ENCODE measurements around the gene ASIC2.

The ASIC2 gene

GRCh38 chr17:33288954-33289353, 4.1 kb downstream of the ASIC2 start:
- TF ChIP-seq ISL1 (CRISPR knock-in tag; IDR thresholded peaks at IDR 0.05): no peak
- no peak for TF ChIP-seq CSRNP3 (CRISPR knock-in tag; IDR thresholded peaks at IDR 0.05)
- TF ChIP-seq ZFP30 (CRISPR knock-in tag; IDR thresholded peaks at IDR 0.05): no peak
- no peak for TF ChIP-seq BACH2 (CRISPR knock-in tag; IDR thresholded peaks at IDR 0.05; ENCODE audit: borderline replicate concordance)
- TF ChIP-seq TOX (CRISPR knock-in tag; IDR thresholded peaks at IDR 0.05; ENCODE audit: borderline replicate concordance): no peak
- TF ChIP-seq CREB5 (CRISPR knock-in tag; IDR thresholded peaks at IDR 0.05; ENCODE audit: low read depth): no peak
- no peak for TF ChIP-seq ARNTL (CRISPR knock-in tag; IDR thresholded peaks at IDR 0.05; ENCODE audit: borderline replicate concordance, low read depth)
- TF ChIP-seq SNAI2 (CRISPR knock-in tag; IDR thresholded peaks at IDR 0.05): no peak
- no peak for TF ChIP-seq TCF4 (CRISPR knock-in tag; IDR thresholded peaks at IDR 0.05; ENCODE audit: borderline replicate concordance)
- TF ChIP-seq OSR1 (CRISPR knock-in tag; IDR thresholded peaks at IDR 0.05): no peak
- no peak for ATAC-seq

- TF ChIP-seq TOX (CRISPR knock-in tag; IDR thresholded peaks at IDR 0.05; ENCODE audit: borderline replicate concordance) (no peak), OSR1 (CRISPR knock-in tag; IDR thresholded peaks at IDR 0.05) (no peak), SNAI2 (CRISPR knock-in tag; IDR thresholded peaks at IDR 0.05) (no peak), ZC3H10 (CRISPR knock-in tag; IDR thresholded peaks at IDR 0.05) (no peak), PATZ1 (CRISPR knock-in tag; IDR thresholded peaks at IDR 0.05; ENCODE audit: borderline replicate concordance) (no peak), ZNF70 (CRISPR knock-in tag; IDR thresholded peaks at IDR 0.05) (no peak), GLIS3 (CRISPR knock-in tag; IDR thresholded peaks at IDR 0.05) (no peak), POU6F1 (CRISPR knock-in tag; IDR thresholded peaks at IDR 0.05; ENCODE audit: borderline replicate concordance, low read depth) (no peak), TSHZ2 (CRISPR knock-in tag; IDR thresholded peaks at IDR 0.05) (no peak)
- no peak for ATAC-seq
These were observed 5.9 kb downstream of the ASIC2 start for GRCh38 chr17:33287096-33287725.

GRCh38 chr17:33285413-33285812, 7.7 kb downstream of the ASIC2 start:
- no peak for ATAC-seq
- TF ChIP-seq TSHZ2 (CRISPR knock-in tag; IDR thresholded peaks at IDR 0.05) (no peak), ZNF565 (CRISPR knock-in tag; conservative IDR thresholded peaks at IDR 0.05; ENCODE audit: low read depth) (no peak), ZFP30 (CRISPR knock-in tag; IDR thresholded peaks at IDR 0.05) (no peak), ARNTL (CRISPR knock-in tag; IDR thresholded peaks at IDR 0.05; ENCODE audit: borderline replicate concordance, low read depth) (no peak), CSDC2 (CRISPR knock-in tag; IDR thresholded peaks at IDR 0.05) (no peak), PATZ1 (CRISPR knock-in tag; IDR thresholded peaks at IDR 0.05; ENCODE audit: borderline replicate concordance) (no peak), BACH2 (CRISPR knock-in tag; IDR thresholded peaks at IDR 0.05; ENCODE audit: borderline replicate concordance) (no peak), CREB5 (CRISPR knock-in tag; IDR thresholded peaks at IDR 0.05; ENCODE audit: low read depth) (no peak), CSRNP3 (CRISPR knock-in tag; IDR thresholded peaks at IDR 0.05) (no peak)

All from SK-N-SH treated with all-trans-retinoic acid at 6 μM for 48 hours (cell line).